Type B pancreatic cell (in vitro differentiated cells): ENCODE data around the gene TMEM134. TPM values are rescaled to one million over a fixed set of nuclear protein-coding genes. Genes with fewer than 3 reads are reported as not detected.

ENCODE experiments used
- DNase-seq: peaks from one replicate; pipeline ENCODE4 v3.0.0; 2021; ENCODE audit warnings: mixed read lengths; ENCODE audit not compliant: unreplicated experiment; ENCODE audit errors: extremely low spot score
- H3K27ac Mint-ChIP-seq: 2 replicates; pipeline ENCODE4 v1.8.0; 2021; ENCODE audit warnings: mild to moderate bottlenecking, mixed read lengths
- H3K27me3 Mint-ChIP-seq: 2 replicates; pipeline ENCODE4 v1.8.0; 2021; ENCODE audit warnings: mixed read lengths
- H3K36me3 Mint-ChIP-seq: 2 replicates; pipeline ENCODE4 v1.8.0; 2021; ENCODE audit warnings: mixed read lengths
- H3K4me1 Mint-ChIP-seq: one replicate; pipeline ENCODE4 v1.8.0; 2021; ENCODE audit warnings: mixed read lengths; ENCODE audit not compliant: unreplicated experiment
- H3K4me3 Mint-ChIP-seq: 2 replicates; pipeline ENCODE4 v1.8.0; 2021; ENCODE audit warnings: mild to moderate bottlenecking, mixed read lengths
- H3K9me3 Mint-ChIP-seq: 2 replicates; pipeline ENCODE4 v1.8.0; 2021; ENCODE audit warnings: mixed read lengths
- CTCF ChIP-seq: fragments of 200-600 bp; sonication (generic); conservative IDR thresholded peaks from 2 replicates; pipeline ENCODE4 v1.5.0; 2021; ENCODE audit warnings: antibody characterized with exemption, mild to moderate bottlenecking
- total RNA-seq: library from RNA; stranded (reverse); gene quantifications from 2 replicates; pipeline ENCODE4 v1.2.1, GENCODE V29; 2021; ENCODE audit warnings: low replicate concordance

The TMEM134 gene
- total RNA-seq, 1 donor from 2014 or later, result 46.6 TPM

GRCh38 chr11:67498544-67498972 lies 29.5 kb upstream of the TMEM134 start:
- H3K27ac Mint-ChIP-seq, result no peak overlapping the region
- TF ChIP-seq CTCF, result no peak
- peaks cover 5% of the 10 kb centered on the region for H3K4me1 Mint-ChIP-seq
- no peak for DNase-seq
- no peaks in the 10 kb centered on the region for H3K9me3 Mint-ChIP-seq
- no peak overlapping the region for H3K4me3 Mint-ChIP-seq
- peaks cover 5% of the 10 kb centered on the region for H3K27me3 Mint-ChIP-seq
- peaks cover 8% of the 10 kb centered on the region for H3K36me3 Mint-ChIP-seq

- H3K36me3 Mint-ChIP-seq, result peaks cover 8% of the 10 kb centered on the region
- no peak for TF ChIP-seq CTCF
- no peaks in the 10 kb centered on the region for H3K9me3 Mint-ChIP-seq
- peaks cover 1% of the 10 kb centered on the region for H3K27me3 Mint-ChIP-seq
- DNase-seq, result no peak
- H3K4me1 Mint-ChIP-seq, result peaks cover 1% of the 10 kb centered on the region
- no peak overlapping the region for H3K4me3 Mint-ChIP-seq
- no peak overlapping the region for H3K27ac Mint-ChIP-seq
Measured at GRCh38 chr11:67497656-67498291, 28.7 kb upstream of the TMEM134 start.

- Mint-ChIP-seq H3K27ac (no peak overlapping the region), H3K4me3 (no peak overlapping the region), H3K9me3 (no peaks in the 10 kb centered on the region), H3K4me1 (no peaks in the 10 kb centered on the region), H3K27me3 (no peaks in the 10 kb centered on the region), H3K36me3 (peaks cover 7% of the 10 kb centered on the region)
- DNase-seq, result no peak
- no peak for TF ChIP-seq CTCF
Measured at GRCh38 chr11:67496113-67496512, 27.1 kb upstream of the TMEM134 start.

GRCh38 chr11:67495234-67496005 lies 26.4 kb upstream of the TMEM134 start:
- H3K27me3 Mint-ChIP-seq, result no peaks in the 10 kb centered on the region
- H3K4me1 Mint-ChIP-seq, result no peaks in the 10 kb centered on the region
- no peaks in the 10 kb centered on the region for H3K9me3 Mint-ChIP-seq
- DNase-seq, result no peak
- no peak overlapping the region for H3K4me3 Mint-ChIP-seq
- TF ChIP-seq CTCF, result no peak
- H3K36me3 Mint-ChIP-seq, result peaks cover under 1% of the 10 kb centered on the region
- H3K27ac Mint-ChIP-seq, result no peak overlapping the region

- no peak for TF ChIP-seq CTCF
- Mint-ChIP-seq H3K27me3 (no peaks in the 10 kb centered on the region), H3K4me1 (no peaks in the 10 kb centered on the region), H3K9me3 (no peaks in the 10 kb centered on the region), H3K4me3 (no peak overlapping the region), H3K27ac (no peak overlapping the region), H3K36me3 (peaks cover 2% of the 10 kb centered on the region)
- no peak for DNase-seq
Measured at GRCh38 chr11:67494371-67495233, 25.6 kb upstream of the TMEM134 start.
